Head of caudate nucleus (tissue), 42 donors: ENCODE data around the gene LIMD2.
A peak's percentile ranks its signal among the peaks of the same experiment; 100 is the strongest.
"Not testable (repeated sequence)": the region's sequence is repeated elsewhere in the genome, so short reads cannot be mapped to it uniquely, and the experiment has no call there.

Experiments
- DNase-seq, 42 donors: peaks; one replicate each; pipeline versions ENCODE4 v3.0.0 to v3.0.0-alpha.2; 2020 to 2021; ENCODE audit warnings: mixed read lengths in 7 of 42
- intact Hi-C: fragments of 100-400 bp; cut with DNase I; formaldehyde crosslinking; loops from one replicate; pipeline ENCODE4 v1.15.0; 2022

The LIMD2 gene

GRCh38 chr17:63699638-63700527 lies at the start of gene LIMD2:
TSS of gene LIMD2 (minus strand) at chr17:63700125. CDS start at chr17:63699298, 827 bp downstream.
- intact Hi-C loops = loop anchor here (10.0 kb wide), 1 partner anchor 75 kb away; the partner anchor contains the start of gene MAP3K3
- DNase-seq = peak in 37 of 42 donors; percentile 36 to 82 (median 61)

GRCh38 chr17:63741408-63742173 lies 41.7 kb upstream of the LIMD2 start, which contains the start of gene STRADA:
TSS of gene STRADA (minus strand) at chr17:63741799. CDS start at chr17:63728369, 13,430 bp downstream.
- intact Hi-C loops = loop anchor here (2.0 to 10.0 kb wide), 2 partner anchors 31 to 117 kb away; partner anchors contain the start of genes CCDC47 and MAP3K3
- peak; percentile 93 to 99 (median 98) for DNase-seq

GRCh38 chr17:63741143-63741407 lies 41.1 kb upstream of the LIMD2 start:
- DNase-seq = peak in 1 of 42 donors; percentile 2
- intact Hi-C loops = loop anchor here (2.0 to 10.0 kb wide), 2 partner anchors 32 to 116 kb away; partner anchors contain the start of genes CCDC47 and MAP3K3

- no peak for DNase-seq
- intact Hi-C loops = loop anchor here (2.0 to 10.0 kb wide), 2 partner anchors 32 to 116 kb away; partner anchors contain the start of genes CCDC47 and MAP3K3
Observed at GRCh38 chr17:63740464-63741142, 40.7 kb upstream of the LIMD2 start.

DNA sequence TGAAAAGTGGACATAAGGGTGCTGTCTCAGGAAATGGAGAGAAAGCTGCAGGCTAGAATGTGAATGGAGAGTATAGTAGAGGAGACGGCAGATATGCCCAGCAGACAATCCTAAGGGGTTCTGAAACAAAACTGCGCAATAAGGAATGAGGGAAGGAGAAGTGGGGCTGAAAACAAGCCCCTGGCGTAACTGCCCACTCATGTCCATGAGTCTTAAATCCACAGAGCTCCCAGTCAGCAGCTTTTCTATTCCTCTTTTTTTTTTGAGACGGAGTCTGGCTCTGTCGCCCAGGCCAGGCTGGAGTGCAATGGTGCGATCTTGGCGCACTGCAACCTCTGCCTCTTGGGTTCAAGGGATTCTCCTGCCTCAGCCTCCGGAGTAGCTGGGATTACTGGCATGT lies 35.8 kb upstream of the LIMD2 start:
- intact Hi-C loops = no loop called here
- no peak for DNase-seq

GRCh38 chr17:63722403-63722802 lies 22.5 kb upstream of the LIMD2 start:
- peak in 1 of 42 donors; percentile 17 for DNase-seq
- intact Hi-C loops = no loop called here

DNA sequence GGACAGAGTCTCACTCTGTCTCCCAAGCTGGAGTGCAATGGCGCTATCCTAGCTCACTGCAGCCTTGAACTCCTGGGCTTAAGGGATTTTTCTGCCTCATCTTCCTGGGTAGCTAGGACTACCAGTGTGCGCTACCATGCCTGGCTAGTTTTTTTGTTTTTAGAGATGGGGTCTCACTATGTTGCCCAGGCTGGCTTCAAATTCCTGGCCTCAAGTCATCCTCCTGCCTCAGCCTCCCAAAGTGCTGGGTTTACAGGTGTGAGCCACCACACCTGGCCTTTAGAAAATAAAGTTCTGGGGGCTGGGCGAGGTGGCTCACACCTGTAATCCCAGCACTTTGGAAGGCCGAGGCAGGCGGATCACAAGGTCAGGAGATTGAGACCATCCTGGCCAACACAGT lies 20.3 kb upstream of the LIMD2 start:
- intact Hi-C loops, DNase-seq: not testable (repeated sequence)

GRCh38 chr17:63718988-63719387 lies 19.1 kb upstream of the LIMD2 start:
- intact Hi-C loops = no loop called here
- no peak for DNase-seq

GRCh38 chr17:63716426-63716825 lies 16.5 kb upstream of the LIMD2 start:
- intact Hi-C loops = no loop called here
- no peak for DNase-seq

GRCh38 chr17:63714550-63715277 lies 14.8 kb upstream of the LIMD2 start:
- peak in 1 of 42 donors; percentile 4 for DNase-seq

DNA sequence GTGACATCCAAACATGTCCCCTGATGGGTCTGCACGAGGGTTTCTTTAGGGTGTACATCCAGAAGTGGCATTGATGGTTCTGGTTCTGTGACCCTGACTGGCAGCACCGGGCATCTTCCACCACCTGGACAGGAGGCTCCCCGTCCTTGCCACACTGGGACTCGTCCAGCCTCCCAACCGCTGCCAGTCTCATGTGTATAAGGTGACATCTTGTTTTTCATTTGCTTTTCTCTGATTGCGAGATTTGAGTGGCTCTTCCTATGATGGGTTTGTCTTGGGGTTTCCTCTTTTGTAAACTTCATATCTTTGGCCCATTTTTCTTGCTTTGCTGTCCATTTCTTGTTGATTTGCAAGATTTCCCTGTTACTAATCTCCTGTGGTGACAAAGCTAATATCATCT lies 9.2 kb upstream of the LIMD2 start:
- intact Hi-C loops = no loop called here

More at GRCh38 chr17:63714550-63715277, 14.8 kb upstream of the LIMD2 start:
- intact Hi-C loops = no loop called here

DNA sequence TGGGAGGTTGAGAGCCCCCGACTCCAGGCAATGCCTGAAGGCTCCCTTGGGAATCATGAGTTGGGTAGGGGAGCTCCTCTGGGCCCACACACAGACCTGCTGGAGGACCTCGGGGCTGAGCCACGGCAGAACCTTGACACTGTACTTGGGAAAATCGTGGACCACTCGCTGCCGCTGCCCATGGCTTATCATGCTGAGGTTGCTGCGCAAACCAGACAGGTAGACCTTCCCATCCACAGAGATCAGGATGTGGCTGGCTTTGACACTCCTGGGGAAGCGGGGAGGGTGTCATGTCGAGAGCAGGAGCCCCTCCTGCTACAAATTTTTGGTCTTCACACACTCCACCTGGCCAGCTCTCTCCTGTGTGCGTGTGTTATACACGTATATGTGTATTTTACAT lies 7.2 kb upstream of the LIMD2 start:
- DNase-seq = no peak
- intact Hi-C loops = no loop called here

More for the DNA sequence above, 9.2 kb upstream of the LIMD2 start:
- peak in 1 of 42 donors; percentile 21 for DNase-seq

DNA sequence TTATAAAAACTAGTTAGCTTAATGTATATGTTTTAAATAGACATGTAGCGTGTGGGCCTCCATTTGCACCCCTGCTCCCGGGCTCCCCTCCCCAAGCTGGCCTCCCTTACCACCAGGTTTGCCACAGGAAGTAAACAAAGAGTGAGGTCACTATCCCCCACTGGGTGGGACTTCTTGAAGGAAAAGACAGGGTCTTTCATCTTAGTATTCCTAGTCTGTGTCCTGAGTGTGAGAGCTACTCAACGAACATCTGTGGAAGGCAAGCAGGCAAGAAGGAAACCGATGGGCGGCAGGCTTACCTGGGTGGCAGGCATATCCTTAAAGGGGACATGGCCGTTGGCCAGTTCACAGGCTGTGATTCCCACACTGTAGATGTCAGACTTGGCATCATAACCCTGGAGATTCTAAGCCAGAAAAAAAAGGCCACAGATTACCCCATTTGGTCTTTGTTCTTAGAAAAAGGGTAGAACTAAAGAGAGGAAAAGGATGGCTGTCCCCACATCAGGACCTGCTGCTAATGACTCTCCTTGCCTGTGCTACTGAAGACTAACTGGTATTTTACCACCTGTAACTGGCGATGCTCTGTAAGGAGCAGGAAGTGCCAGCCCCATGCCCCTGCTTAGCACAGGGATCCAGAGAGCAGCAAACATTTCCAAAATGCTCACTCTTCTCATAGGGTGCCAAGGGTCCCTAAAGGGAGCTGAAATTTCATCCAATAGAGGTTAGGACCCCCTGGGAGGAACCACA lies 6.6 kb upstream of the LIMD2 start:
- peak in 1 of 42 donors; percentile 4 for DNase-seq
- intact Hi-C loops = no loop called here

DNA sequence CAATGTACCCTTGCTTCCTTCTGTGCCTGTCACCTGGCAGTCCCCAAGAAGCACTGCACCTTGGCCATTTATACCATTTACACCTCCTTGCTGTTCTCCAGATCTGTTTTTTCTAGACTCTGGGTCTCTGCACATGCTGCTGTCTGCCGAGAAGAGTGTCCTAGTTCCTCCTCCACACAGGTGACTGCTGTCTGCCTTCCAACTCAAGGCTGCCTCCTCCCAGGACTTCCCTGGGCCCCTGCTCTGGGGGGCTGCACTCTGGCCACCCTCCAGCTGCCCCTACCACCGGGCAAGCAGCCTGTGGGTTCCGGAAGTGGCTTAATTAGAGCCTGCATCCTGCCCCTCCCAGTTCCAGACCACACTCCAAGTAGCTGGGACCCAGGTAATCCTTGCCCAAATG lies 5.7 kb upstream of the LIMD2 start:
- no peak for DNase-seq
- intact Hi-C loops = no loop called here

GRCh38 chr17:63704836-63705235 lies 4.9 kb upstream of the LIMD2 start:
- DNase-seq = no peak
- intact Hi-C loops = no loop called here

- intact Hi-C loops = no loop called here
- no peak for DNase-seq
Observed at GRCh38 chr17:63704259-63704576, 4.3 kb upstream of the LIMD2 start.

- no peak for DNase-seq
- intact Hi-C loops = no loop called here
Observed at GRCh38 chr17:63703556-63704258, 3.8 kb upstream of the LIMD2 start.
